ENCODE data around the gene TNNI2.

TNNI2 gene

DNA sequence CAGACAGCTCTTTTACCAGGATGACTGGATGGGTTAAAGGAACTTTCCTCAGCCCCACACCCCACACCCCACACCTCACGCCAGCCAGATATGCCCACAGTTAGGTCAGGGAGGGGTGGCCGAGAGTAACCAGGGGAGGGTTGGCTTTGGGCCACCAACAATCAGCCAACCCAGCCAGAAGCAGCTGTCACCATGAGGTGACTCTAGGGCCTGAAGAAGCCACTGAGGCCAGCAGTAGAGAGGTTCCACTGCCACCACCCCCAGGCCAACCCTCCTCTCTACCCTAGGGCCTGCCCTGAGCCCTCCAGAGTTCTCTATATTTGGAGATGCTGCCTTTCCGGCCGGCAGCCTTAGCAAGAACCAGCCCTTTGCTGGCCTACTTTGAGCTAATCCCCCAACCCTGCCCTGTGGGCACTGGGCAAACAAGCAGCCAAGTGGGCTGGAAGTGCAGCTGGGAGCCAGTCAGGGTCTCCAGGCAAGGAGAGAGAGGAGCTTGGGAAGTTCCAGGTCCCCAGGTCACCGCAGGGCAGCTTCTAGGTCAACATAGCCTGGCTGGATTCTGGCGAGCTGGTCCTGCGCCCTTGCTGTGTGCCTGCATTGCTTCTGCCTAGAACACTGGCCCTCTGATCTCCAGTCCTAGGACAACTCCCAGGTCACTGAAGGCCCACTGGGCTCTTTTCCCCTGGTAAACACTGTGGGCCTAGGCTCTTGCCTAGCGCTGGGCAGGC, 16.0 kb upstream of the TNNI2 start:
- no peak for DNase-seq

GRCh38 chr11:1823376-1824220, 15.2 kb upstream of the TNNI2 start:
- no peak for DNase-seq

DNA sequence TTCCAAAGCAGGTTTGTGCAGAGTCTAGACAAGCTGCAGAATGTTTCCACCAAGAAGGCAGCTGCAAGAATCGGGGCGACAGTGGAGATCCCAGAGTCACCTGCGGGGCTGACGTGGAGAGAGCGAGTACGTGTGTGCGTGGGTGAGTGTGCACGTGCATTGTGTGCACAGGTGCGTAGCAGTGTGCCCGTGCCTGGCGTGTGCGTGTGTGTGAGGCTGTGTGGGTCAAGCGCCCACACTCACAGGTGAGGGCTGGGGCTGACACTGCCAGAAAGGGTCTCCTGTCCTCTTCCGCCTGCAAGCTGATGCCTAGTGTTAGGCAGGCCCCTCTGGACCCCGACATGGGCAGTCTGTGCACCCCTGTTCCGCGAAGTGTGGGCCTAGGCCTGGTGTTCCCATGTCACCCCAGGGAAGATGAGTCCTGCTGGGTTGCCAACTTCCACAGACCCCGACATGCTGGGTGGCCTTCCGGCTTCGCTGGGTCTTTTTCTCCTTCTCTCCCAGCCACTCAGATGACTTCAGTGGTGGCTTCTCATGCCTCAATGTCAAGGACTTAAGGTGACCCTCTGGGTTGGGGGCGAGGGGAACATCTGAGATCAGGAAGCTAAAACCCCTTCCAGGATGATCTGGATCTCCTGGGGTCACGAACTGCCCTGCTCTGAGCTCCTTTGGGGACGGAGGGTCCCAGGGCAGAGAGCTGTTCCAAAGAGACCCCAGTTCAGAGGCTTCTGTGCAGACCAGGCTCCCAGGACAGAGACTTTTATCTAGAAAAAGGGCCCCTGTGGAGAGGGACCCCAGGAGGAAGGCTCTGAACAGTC, 14.4 kb upstream of the TNNI2 start:
- DNase-seq, result no peak

- DNase-seq, result no peak
Measured at GRCh38 chr11:1825039-1825740, 13.6 kb upstream of the TNNI2 start.

GRCh38 chr11:1825785-1826451, 12.9 kb upstream of the TNNI2 start:
- no peak for DNase-seq

GRCh38 chr11:1826552-1827094, 12.2 kb upstream of the TNNI2 start:
- DNase-seq, result no peak

DNA sequence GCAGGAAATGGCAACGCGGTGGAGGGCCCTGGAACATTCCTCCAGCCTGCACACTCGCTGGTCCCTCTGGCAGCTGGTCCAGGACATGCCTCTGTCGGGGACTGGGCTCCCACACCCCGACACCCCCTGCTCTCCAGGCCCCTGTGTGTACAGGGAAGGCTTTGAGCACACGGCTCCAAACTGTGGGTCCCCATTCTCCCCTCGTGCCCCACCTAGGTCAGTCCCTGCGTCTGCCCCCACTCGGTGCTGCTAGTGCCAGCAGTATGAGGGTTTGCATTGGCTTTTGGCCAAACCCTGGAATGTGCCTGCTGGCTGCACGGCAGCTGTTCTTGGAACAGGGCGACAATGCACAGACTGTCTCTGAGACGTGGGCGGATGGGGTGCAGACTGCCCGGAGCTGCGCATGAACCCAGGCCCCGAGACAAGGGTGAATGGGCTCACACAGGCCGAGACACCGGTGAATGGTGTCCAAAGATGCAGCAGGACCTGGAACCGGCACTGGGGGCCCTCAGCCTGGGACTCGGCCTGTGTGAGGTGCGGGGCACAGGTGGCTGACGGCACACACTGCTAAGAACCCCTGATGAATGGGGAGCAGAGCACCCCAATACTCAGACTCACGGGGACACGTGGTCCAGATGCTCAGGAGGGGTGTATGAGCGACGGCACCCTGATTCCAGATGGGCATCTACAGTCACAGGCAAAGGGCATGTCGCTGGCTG, 11.5 kb upstream of the TNNI2 start:
- DNase-seq, result no peak

DNA sequence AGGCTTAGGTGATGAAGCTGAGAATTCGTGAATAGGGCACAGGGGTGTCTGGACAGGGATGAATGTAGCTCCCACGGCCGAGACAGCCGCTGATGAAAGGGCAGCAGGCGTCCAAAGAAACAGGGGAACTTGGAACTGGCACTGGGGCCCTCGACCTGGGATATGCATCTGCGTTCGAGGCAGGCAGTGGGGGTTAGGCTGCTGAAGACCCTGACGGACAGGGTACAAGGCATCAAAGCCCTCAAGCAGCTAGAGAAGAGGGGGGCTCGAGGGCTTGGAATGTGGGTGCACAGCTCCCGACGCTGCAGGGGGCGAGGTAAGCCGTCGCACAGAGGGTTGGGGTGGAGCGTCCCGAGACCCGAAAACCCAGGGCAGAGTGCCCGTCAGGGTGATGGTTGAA, 10.8 kb upstream of the TNNI2 start:
- no peak for DNase-seq

- no peak for DNase-seq
Measured at GRCh38 chr11:1828542-1828941, 10.2 kb upstream of the TNNI2 start.

- no peak for DNase-seq
Measured at GRCh38 chr11:1829039-1829820, 9.6 kb upstream of the TNNI2 start.

DNA sequence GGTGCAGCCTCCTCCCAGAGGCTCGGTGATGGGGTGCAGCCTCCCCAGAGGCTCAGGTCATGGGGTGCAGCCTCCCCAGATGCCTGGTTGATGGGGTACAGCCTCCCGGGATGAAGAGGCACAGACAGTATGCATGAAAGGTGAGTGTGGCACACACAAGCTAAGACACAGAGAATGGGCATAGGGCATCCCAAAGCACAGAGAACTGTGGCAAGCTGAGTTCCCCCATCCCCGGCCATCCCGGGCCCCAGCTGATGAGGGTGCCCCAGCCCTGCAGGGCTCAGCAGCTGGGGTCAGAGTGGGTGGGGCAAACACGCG, 8.8 kb upstream of the TNNI2 start:
- DNase-seq, result no peak

DNA sequence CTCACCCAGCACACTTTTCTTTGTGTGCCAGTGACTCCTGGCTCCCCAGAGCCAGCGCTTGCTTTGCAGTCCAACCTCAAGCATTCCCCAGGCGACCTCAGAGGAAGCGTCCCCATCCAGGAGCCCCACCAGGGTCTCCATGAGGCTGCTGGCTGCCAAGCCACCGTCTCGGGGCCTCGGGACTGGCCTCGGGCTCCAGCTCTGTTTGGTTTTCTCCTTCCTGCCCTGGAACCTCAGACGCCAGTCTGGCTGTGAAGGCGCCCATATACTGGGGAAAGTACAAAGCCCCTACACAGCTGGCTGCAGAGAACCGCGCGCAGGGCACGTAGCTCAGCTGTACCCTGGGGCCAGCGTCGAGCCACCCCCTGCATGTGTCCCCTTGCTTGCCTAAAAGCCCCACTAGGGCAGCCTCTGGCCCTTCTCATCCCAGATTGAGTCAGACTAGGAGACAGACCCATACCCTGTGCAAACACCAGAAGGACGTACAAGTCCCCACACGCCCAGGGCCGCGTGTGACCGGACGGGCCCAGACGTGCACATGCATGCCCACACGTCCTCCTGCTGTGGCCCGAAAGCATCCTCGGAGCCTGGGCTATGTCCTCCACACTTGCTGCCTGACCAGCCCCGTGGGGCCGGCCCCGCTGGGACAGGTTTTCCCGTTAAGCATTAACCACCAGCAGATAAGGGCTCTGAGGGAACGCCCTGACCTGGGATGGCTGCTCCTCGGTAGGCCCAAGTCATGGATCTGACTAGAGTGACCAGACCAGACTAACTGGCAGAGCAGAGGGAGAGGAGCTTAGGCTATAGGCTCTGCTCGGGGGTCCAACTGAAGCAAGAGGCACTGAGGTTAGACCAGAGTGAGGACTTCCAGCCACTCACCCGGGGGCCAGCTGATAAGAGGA, 8.2 kb upstream of the TNNI2 start:
- no peak for DNase-seq

GRCh38 chr11:1831338-1832210, 7.2 kb upstream of the TNNI2 start:
- no peak for DNase-seq

- DNase-seq, result no peak
Measured at GRCh38 chr11:1832211-1832919, 6.4 kb upstream of the TNNI2 start.

GRCh38 chr11:1832920-1833295, 5.9 kb upstream of the TNNI2 start:
- DNase-seq, result no peak

DNA sequence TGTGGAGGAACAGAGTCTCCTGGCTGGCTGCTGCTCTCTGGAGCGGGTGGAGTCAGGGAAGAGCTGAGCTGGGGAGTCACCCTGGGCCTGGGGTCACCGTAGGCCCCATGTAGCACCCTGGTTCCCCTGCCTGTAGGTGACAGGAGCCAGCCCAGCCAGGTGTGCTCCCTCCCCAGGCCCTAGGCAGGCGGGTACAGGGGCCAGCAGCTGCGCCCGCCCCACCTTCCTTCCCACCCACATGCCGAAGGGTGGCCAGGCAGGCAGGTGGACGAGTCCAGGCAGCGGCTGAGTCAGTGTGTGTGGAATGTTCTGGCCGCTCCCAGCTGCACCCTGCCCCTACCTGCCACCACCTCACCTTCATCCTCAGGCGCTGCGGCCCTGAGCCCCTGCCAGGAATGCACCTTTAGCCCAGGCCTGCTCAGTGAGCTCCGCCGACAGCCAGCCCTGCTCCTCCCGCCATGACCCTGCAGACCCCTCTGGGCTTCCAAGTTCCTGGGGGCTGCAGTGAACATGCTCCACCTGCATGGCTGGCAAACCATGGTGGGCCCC, 4.6 kb upstream of the TNNI2 start:
- no peak for DNase-seq

All from NCI-H187 (cell line).